Thyroid gland (tissue), 4 donors: ENCODE measurements around the gene NALCN.

Experiments
- CTCF ChIP-seq, 6 experiments: fragments of 200-600 bp in 3 of 6; fragments of 450-650 bp in 3 of 6; sonication (generic) in 3 of 6; IDR thresholded peaks; one replicate each; pipeline ENCODE4 v1.5.1; 2016 to 2019; ENCODE audit warnings: antibody characterized with exemption in 6 of 6, mild to moderate bottlenecking in 2 of 6, inconsistent platforms in 1 of 6, moderate library complexity in 1 of 6
- POLR2A ChIP-seq, 2 donors: fragments of 450-650 bp; IDR thresholded peaks; one replicate each; pipeline ENCODE4 v1.6.1; 2017; ENCODE audit warnings: antibody characterized with exemption in 2 of 2, mild to moderate bottlenecking in 2 of 2, moderate library complexity in 1 of 2

GRCh38 chr13:101016475-101016874 is 399.8 kb downstream of the NALCN start:
- TF ChIP-seq CTCF (IDR thresholded peaks at IDR 0.05) (no peak), POLR2A (IDR thresholded peaks at IDR 0.05) (no peak)
